Liver (tissue), 9 donors: ENCODE results near the gene AHSG. TPM values are rescaled to one million over a fixed set of nuclear protein-coding genes. Genes with fewer than 3 reads are reported as not detected.
A peak's percentile ranks its signal among the peaks of the same experiment; 100 is the strongest.

Experiments used
- DNase-seq: peaks from one replicate; pipeline ENCODE4 v3.0.0-alpha.2; 2017; ENCODE audit warnings: low spot score
- H3K27ac ChIP-seq, 2 donors: one replicate each; pipeline ENCODE4 v1.7.0; 2013; ENCODE audit warnings: inconsistent platforms in 2 of 2, low read length in 2 of 2, control low read depth in 1 of 2, low read depth in 1 of 2, mild to moderate bottlenecking in 1 of 2
- H3K27me3 ChIP-seq, 4 donors: one replicate each; pipeline versions ENCODE4 v1.6.1 to v1.7.0; 2013; ENCODE audit warnings: low read length in 3 of 4, inconsistent platforms in 1 of 4, mild to moderate bottlenecking in 1 of 4, moderate library complexity in 1 of 4; ENCODE audit not compliant: control insufficient read depth in 4 of 4, insufficient read depth in 4 of 4
- H3K36me3 ChIP-seq, 4 donors: one replicate each; pipeline versions ENCODE4 v1.6.1 to v1.7.0; 2013; ENCODE audit warnings: low read length in 3 of 4, mild to moderate bottlenecking in 3 of 4, low read depth in 1 of 4, moderate library complexity in 1 of 4; ENCODE audit not compliant: control insufficient read depth in 4 of 4, insufficient read depth in 3 of 4
- H3K4me1 ChIP-seq, 4 donors: one replicate each; pipeline versions ENCODE4 v1.6.1 to v1.7.0; 2013; ENCODE audit warnings: low read length in 3 of 4, mild to moderate bottlenecking in 3 of 4, moderate library complexity in 1 of 4; ENCODE audit not compliant: control insufficient read depth in 4 of 4, insufficient read depth in 4 of 4
- H3K4me3 ChIP-seq, 3 donors: one replicate each; pipeline versions ENCODE4 v1.6.1 to v1.7.0; 2013; ENCODE audit warnings: low read length in 3 of 3, control low read depth in 1 of 3, low read depth in 1 of 3, mild to moderate bottlenecking in 1 of 3
- H3K9ac ChIP-seq, 2 donors: one replicate each; pipeline ENCODE4 v1.7.0; 2013; ENCODE audit warnings: low read length in 2 of 2, mild to moderate bottlenecking in 2 of 2, moderate library complexity in 2 of 2, control low read depth in 1 of 2, low read depth in 1 of 2
- H3K9me3 ChIP-seq, 4 donors: one replicate each; pipeline versions ENCODE4 v1.6.1 to v1.7.0; 2013; ENCODE audit warnings: low read length in 3 of 4; ENCODE audit not compliant: control insufficient read depth in 4 of 4
- ATF3 ChIP-seq: IDR thresholded peaks from 2 replicates; pipeline ENCODE4 v1.6.1; 2016; ENCODE audit warnings: antibody characterized with exemption
- CTCF ChIP-seq: fragments of 150-350 bp; IDR thresholded peaks from 2 replicates; pipeline ENCODE4 v1.5.1; 2017; ENCODE audit warnings: improper control_type of control experiment, low read depth, low read length; ENCODE audit not compliant: missing input control
- EGR1 ChIP-seq, 2 donors: IDR thresholded peaks; 2 replicates each; pipeline ENCODE4 v1.6.1; 2016 to 2018; ENCODE audit warnings: antibody characterized with exemption in 2 of 2, low read depth in 2 of 2
- FOXA1 ChIP-seq: IDR thresholded peaks from 2 replicates; pipeline ENCODE4 v1.6.1; 2016; ENCODE audit warnings: antibody characterized with exemption
- FOXA2 ChIP-seq: IDR thresholded peaks from 2 replicates; pipeline ENCODE4 v1.6.1; 2016; ENCODE audit warnings: antibody characterized with exemption
- GABPA ChIP-seq, 2 donors: IDR thresholded peaks in 1 of 2; conservative IDR thresholded peaks in 1 of 2; 2 replicates each; pipeline ENCODE4 v1.6.1; 2016; ENCODE audit warnings: antibody characterized with exemption in 2 of 2, mild to moderate bottlenecking in 1 of 2, moderate library complexity in 1 of 2
- HNF4A ChIP-seq, 2 donors: conservative IDR thresholded peaks; 2 replicates each; pipeline ENCODE4 v1.6.1; 2016; ENCODE audit warnings: antibody characterized with exemption in 2 of 2, mild to moderate bottlenecking in 2 of 2
- HNF4G ChIP-seq: IDR thresholded peaks from 2 replicates; pipeline ENCODE4 v1.6.1; 2016; ENCODE audit warnings: antibody characterized with exemption
- JUND ChIP-seq, 2 donors: IDR thresholded peaks; 2 replicates each; pipeline ENCODE4 v1.6.1; 2016; ENCODE audit warnings: antibody characterized with exemption in 2 of 2
- MAX ChIP-seq: IDR thresholded peaks from 2 replicates; pipeline ENCODE4 v1.6.1; 2016; ENCODE audit warnings: antibody characterized with exemption
- NR2F2 ChIP-seq: IDR thresholded peaks from 2 replicates; pipeline ENCODE4 v1.6.1; 2016; ENCODE audit warnings: antibody characterized with exemption
- RAD21 ChIP-seq, 2 donors: IDR thresholded peaks; 2 replicates each; pipeline ENCODE4 v1.6.1; 2016; ENCODE audit warnings: antibody characterized with exemption in 2 of 2, mild to moderate bottlenecking in 2 of 2
- REST ChIP-seq: IDR thresholded peaks from 2 replicates; pipeline ENCODE4 v1.6.1; 2016; ENCODE audit warnings: antibody characterized with exemption, mild to moderate bottlenecking
- RXRA ChIP-seq, 2 donors: IDR thresholded peaks; 2 replicates each; pipeline ENCODE4 v1.6.1; 2017 to 2018; ENCODE audit warnings: antibody characterized with exemption in 2 of 2, mild to moderate bottlenecking in 1 of 2
- SP1 ChIP-seq: IDR thresholded peaks from 2 replicates; pipeline ENCODE4 v1.6.1; 2018; ENCODE audit warnings: antibody characterized with exemption, mild to moderate bottlenecking
- TAF1 ChIP-seq: conservative IDR thresholded peaks from 2 replicates; pipeline ENCODE4 v1.6.1; 2016; ENCODE audit warnings: antibody characterized with exemption, mild to moderate bottlenecking
- YY1 ChIP-seq: IDR thresholded peaks from 2 replicates; pipeline ENCODE4 v1.6.1; 2016; ENCODE audit warnings: antibody characterized with exemption, mild to moderate bottlenecking
- ZBTB33 ChIP-seq: IDR thresholded peaks from 2 replicates; pipeline ENCODE4 v1.6.1; 2016; ENCODE audit warnings: antibody characterized with exemption
- WGBS: extraction: QIAGEN DNeasy Blood & Tissue Kit; methylation state at CpG from one replicate; pipeline ENCODE4 v1.1.7; 2013; 5-methylcytosine and 5-hydroxymethylcytosine counted together
- polyA plus RNA-seq, 2 donors: library from polyadenylated mRNA; stranded (reverse) in 1 of 2; unstranded in 1 of 2; fragments of 200-250 nt in 1 of 2; fragments of >200 nt in 1 of 2; fragmentation: Nextera tagmentation in 1 of 2; extraction: Ambion mirVana in 1 of 2; gene quantifications; one replicate each; pipeline versions ENCODE4 v1.2.1 to v1.2.3, GENCODE V29; 2013 to 2015
- total RNA-seq, 2 donors: library from RNA; depleted of rRNA; stranded (reverse); fragments of >200 nt; gene quantifications; one replicate each; pipeline ENCODE4 v1.2.3, GENCODE V29; 2014
- donor health status: healthy.
- donor health status: healthy.
- donor health status: healthy.
- donor health status: healthy.
- donor health status: healthy.

Gene AHSG
- total and polyA plus RNA-seq, 4 donors, result 965 to 4,470 (median 2,050) TPM

- Histone ChIP-seq H3K27me3 (no peaks in the 10 kb centered on the region), H3K36me3 (no peaks in the 10 kb centered on the region), H3K4me1 (peaks cover 13 to 77% (median 40%) of the 10 kb centered on the region in 4 donors), H3K4me3 (no peak overlapping the region), H3K9me3 (no peaks in the 10 kb centered on the region), H3K27ac (peak overlapping the region; percentile 92 to 94), H3K9ac (no peak overlapping the region)
- no peak for TF ChIP-seq RAD21 (IDR thresholded peaks at IDR 0.05)
- TF ChIP-seq YY1, result no peak
- TF ChIP-seq ATF3, result no peak
- TF ChIP-seq JUND (IDR thresholded peaks at IDR 0.05), result peak in 1 of 2 donors; percentile 30
- TF ChIP-seq EGR1 (IDR thresholded peaks at IDR 0.05; ENCODE audit: low read depth in 2 of 2), result no peak
- no peak for TF ChIP-seq FOXA2
- no peak for DNase-seq
These were observed 7.8 kb upstream of the AHSG start for GRCh38 chr3:186605078-186605477.

GRCh38 chr3:186605561-186606545 is 7.0 kb upstream of the AHSG start:
- Histone ChIP-seq H3K4me3 (peak overlapping the region in 1 of 3 donors; percentile 30), H3K4me1 (peaks cover 11 to 70% (median 36%) of the 10 kb centered on the region in 4 donors), H3K9me3 (no peaks in the 10 kb centered on the region), H3K27ac (peak overlapping the region; percentile 92 to 94), H3K27me3 (no peaks in the 10 kb centered on the region), H3K9ac (peak overlapping the region in 1 of 2 donors; percentile 27), H3K36me3 (no peaks in the 10 kb centered on the region)
- DNase-seq, result no peak
- WGBS, result 68% methylated on average over 5 of the region's 5 CpGs
- peak; percentile 99 for TF ChIP-seq JUND (IDR thresholded peaks at IDR 0.05)
- peak; percentile 31 to 65 for TF ChIP-seq RXRA (IDR thresholded peaks at IDR 0.05)
- no peak for TF ChIP-seq GABPA (IDR thresholded peaks at IDR 0.05 in 1 of 2, conservative IDR thresholded peaks at IDR 0.05 in 1 of 2)
- no peak for TF ChIP-seq TAF1
- peak; percentile 99 for TF ChIP-seq FOXA2
- TF ChIP-seq MAX, result peak; percentile 34
- TF ChIP-seq SP1, result peak; percentile 55
- TF ChIP-seq HNF4A (conservative IDR thresholded peaks at IDR 0.05), result peak; percentile 57 to 81
- TF ChIP-seq EGR1 (IDR thresholded peaks at IDR 0.05; ENCODE audit: low read depth in 2 of 2), result no peak
- no peak for TF ChIP-seq CTCF
- peak; percentile 96 for TF ChIP-seq YY1
- peak; percentile 48 for TF ChIP-seq ZBTB33
- TF ChIP-seq REST, result no peak
- no peak for TF ChIP-seq HNF4G
- peak; percentile 93 for TF ChIP-seq ATF3
- peak; percentile 99 for TF ChIP-seq FOXA1
- peak; percentile 9 to 28 for TF ChIP-seq RAD21 (IDR thresholded peaks at IDR 0.05)
- no peak for TF ChIP-seq NR2F2
